SK-N-SH treated with all-trans-retinoic acid at 6 μM for 48 hours (cell line): ENCODE measurements around the gene CKAP4.

Experiments
- ATAC-seq: fragments of 200-7000 bp; cut with Tn5 transposase; 3 replicates; pipeline ENCODE4 v1.9.1; 2020; ENCODE audit warnings: mild to moderate bottlenecking, moderate library complexity
- BACH2 ChIP-seq: fragments of 250-450 bp; sonication (Bioruptor Pico); IDR thresholded peaks from 2 replicates; pipeline ENCODE4 v1.9.0; 2021; ENCODE audit warnings: mild to moderate bottlenecking, borderline replicate concordance
- CREB5 ChIP-seq: fragments of 250-450 bp; sonication (Bioruptor Pico); IDR thresholded peaks from 2 replicates; pipeline ENCODE4 v1.5.1; 2020; ENCODE audit warnings: low read depth, mild to moderate bottlenecking, moderate library complexity
- CSRNP3 ChIP-seq: fragments of 250-450 bp; sonication (Bioruptor Pico); IDR thresholded peaks from 2 replicates; pipeline ENCODE4 v1.5.1; 2021; ENCODE audit warnings: mild to moderate bottlenecking, moderate library complexity
- ESRRG ChIP-seq: fragments of 250-450 bp; sonication (Bioruptor Pico); IDR thresholded peaks from 2 replicates; pipeline ENCODE4 v1.6.1; 2021; ENCODE audit warnings: mild to moderate bottlenecking
- GLIS3 ChIP-seq: fragments of 250-450 bp; sonication (Bioruptor Pico); IDR thresholded peaks from 2 replicates; pipeline ENCODE4 v1.5.0; 2020; ENCODE audit warnings: mild to moderate bottlenecking, moderate library complexity
- ISL1 ChIP-seq: fragments of 250-450 bp; sonication (Bioruptor Pico); IDR thresholded peaks from 2 replicates; pipeline ENCODE4 v2.1.2; 2022; ENCODE audit warnings: mild to moderate bottlenecking, moderate library complexity
- OSR1 ChIP-seq: fragments of 250-450 bp; sonication (Bioruptor Pico); IDR thresholded peaks from 2 replicates; pipeline ENCODE4 v1.8.0; 2022; ENCODE audit warnings: moderate library complexity, mild to moderate bottlenecking, inconsistent platforms
- PATZ1 ChIP-seq: fragments of 250-450 bp; sonication (Bioruptor Pico); IDR thresholded peaks from 2 replicates; pipeline ENCODE4 v1.8.0; 2020; ENCODE audit warnings: mild to moderate bottlenecking, moderate library complexity, borderline replicate concordance
- POU6F1 ChIP-seq: fragments of 250-450 bp; sonication (Bioruptor Pico); IDR thresholded peaks from 2 replicates; pipeline ENCODE4 v1.8.0; 2021; ENCODE audit warnings: low read depth, mild to moderate bottlenecking, moderate library complexity, borderline replicate concordance
- PPARA ChIP-seq: fragments of 250-450 bp; sonication (Bioruptor Pico); IDR thresholded peaks from 2 replicates; pipeline ENCODE4 v1.5.0; 2020; ENCODE audit warnings: mild to moderate bottlenecking, borderline replicate concordance
- RARB ChIP-seq: fragments of 250-450 bp; sonication (Bioruptor Pico); IDR thresholded peaks from 2 replicates; pipeline ENCODE4 v1.8.0; 2021; ENCODE audit warnings: mild to moderate bottlenecking, moderate library complexity
- SNAI2 ChIP-seq: fragments of 250-450 bp; sonication (Bioruptor Pico); IDR thresholded peaks from 2 replicates; pipeline ENCODE4 v1.5.0; 2020; ENCODE audit warnings: mild to moderate bottlenecking, moderate library complexity
- TCF4 ChIP-seq: fragments of 250-450 bp; sonication (Bioruptor Pico); IDR thresholded peaks from 2 replicates; pipeline ENCODE4 v1.8.0; 2021; ENCODE audit warnings: mild to moderate bottlenecking, moderate library complexity, borderline replicate concordance
- TOX ChIP-seq: fragments of 250-450 bp; sonication (Bioruptor Pico); IDR thresholded peaks from 2 replicates; pipeline ENCODE4 v1.8.0; 2021; ENCODE audit warnings: mild to moderate bottlenecking, moderate library complexity, borderline replicate concordance
- ZC3H10 ChIP-seq: fragments of 250-450 bp; sonication (Bioruptor Pico); IDR thresholded peaks from 2 replicates; pipeline ENCODE4 v1.5.1; 2021; ENCODE audit warnings: mild to moderate bottlenecking, moderate library complexity
- ZFP3 ChIP-seq: fragments of 250-450 bp; sonication (Bioruptor Pico); IDR thresholded peaks from 2 replicates; pipeline ENCODE4 v1.5.0; 2020; ENCODE audit warnings: mild to moderate bottlenecking, moderate library complexity
- ZFP30 ChIP-seq: fragments of 450-650 bp; formaldehyde crosslinking; IDR thresholded peaks from 2 replicates; pipeline ENCODE4 v1.5.0; 2022; ENCODE audit warnings: mild to moderate bottlenecking, moderate library complexity
- ZNF70 ChIP-seq: fragments of 450-650 bp; formaldehyde crosslinking; IDR thresholded peaks from 2 replicates; pipeline ENCODE4 v1.5.0; 2020; ENCODE audit warnings: mild to moderate bottlenecking, moderate library complexity
- ZNF8 ChIP-seq: fragments of 450-650 bp; formaldehyde crosslinking; IDR thresholded peaks from 2 replicates; pipeline ENCODE4 v1.5.0; 2020; ENCODE audit warnings: mild to moderate bottlenecking, moderate library complexity

CKAP4 gene

GRCh38 chr12:106195621-106196027 lies 52.2 kb downstream of the CKAP4 start:
- peak; percentile 47; the same call in 2 of the 3 replicates for ATAC-seq
- TF ChIP-seq ZFP30 = no peak
- TF ChIP-seq TOX (CRISPR knock-in tag) = no peak
- TF ChIP-seq GLIS3 (CRISPR knock-in tag) = no peak
- no peak for TF ChIP-seq BACH2
- TF ChIP-seq ISL1 (CRISPR knock-in tag) = no peak
- no peak for TF ChIP-seq OSR1
- TF ChIP-seq SNAI2 (CRISPR knock-in tag) = no peak
- TF ChIP-seq ZFP3 (CRISPR knock-in tag) = no peak
- TF ChIP-seq CREB5 (CRISPR knock-in tag) = no peak

GRCh38 chr12:106194351-106194750 lies 53.5 kb downstream of the CKAP4 start:
- no peak for ATAC-seq
- TF ChIP-seq RARB (CRISPR knock-in tag) = no peak
- TF ChIP-seq CREB5 (CRISPR knock-in tag) = no peak
- no peak for TF ChIP-seq ZFP3 (CRISPR knock-in tag)
- no peak for TF ChIP-seq PPARA (CRISPR knock-in tag)
- TF ChIP-seq GLIS3 (CRISPR knock-in tag) = no peak
- no peak for TF ChIP-seq ZNF8 (CRISPR knock-in tag)
- no peak for TF ChIP-seq PATZ1
- TF ChIP-seq ZNF70 (CRISPR knock-in tag) = no peak

- ATAC-seq = no peak
- no peak for TF ChIP-seq CSRNP3 (CRISPR knock-in tag)
- TF ChIP-seq RARB (CRISPR knock-in tag) = no peak
- no peak for TF ChIP-seq ZFP3 (CRISPR knock-in tag)
- no peak for TF ChIP-seq TCF4
Observed at GRCh38 chr12:106193394-106194215, 54.2 kb downstream of the CKAP4 start.

GRCh38 chr12:106192659-106193393 lies 55.0 kb downstream of the CKAP4 start:
- TF ChIP-seq TOX (CRISPR knock-in tag) (no peak), ZFP3 (CRISPR knock-in tag) (no peak), ESRRG (CRISPR knock-in tag) (no peak), ZNF8 (CRISPR knock-in tag) (no peak), PATZ1 (no peak), PPARA (CRISPR knock-in tag) (no peak), GLIS3 (CRISPR knock-in tag) (no peak), ZC3H10 (CRISPR knock-in tag) (no peak), BACH2 (no peak), CSRNP3 (CRISPR knock-in tag) (no peak), TCF4 (no peak), POU6F1 (CRISPR knock-in tag) (no peak), ZNF70 (CRISPR knock-in tag) (no peak)
- ATAC-seq = no peak
